ENCODE results near the gene DEK.
A peak's percentile ranks its signal among the peaks of the same experiment; 100 is the strongest.
"Not testable (repeated sequence)": the region's sequence is repeated elsewhere in the genome, so short reads cannot be mapped to it uniquely, and the experiment has no call there.

Gene DEK

DNA sequence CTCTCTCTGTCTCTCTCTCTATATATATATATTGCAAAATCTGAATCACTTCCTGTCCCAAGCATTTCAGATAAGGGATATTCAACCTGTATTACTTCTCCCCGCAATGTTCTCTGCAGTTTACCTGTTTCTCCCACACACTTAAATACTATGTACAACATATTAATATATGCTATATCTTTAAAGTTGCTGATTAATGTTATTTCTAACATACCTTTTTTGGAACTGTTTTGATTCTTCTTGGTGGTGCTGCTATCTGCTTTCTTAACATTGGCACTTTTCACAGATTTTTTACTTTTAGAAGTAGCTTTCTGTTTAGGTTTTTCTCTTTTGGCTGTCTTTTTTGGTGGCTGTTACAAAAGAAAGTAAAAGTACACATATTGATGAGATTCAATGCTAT is 27.2 kb downstream of the DEK start:
- DNase-seq, result no peak

GRCh38 chr6:18235524-18235923 is 28.8 kb downstream of the DEK start:
- DNase-seq, result no peak

- no peak for DNase-seq
Measured at GRCh38 chr6:18234564-18234963, 29.8 kb downstream of the DEK start.

- DNase-seq, result not testable (repeated sequence)
Measured at GRCh38 chr6:18233770-18234169, 30.6 kb downstream of the DEK start.

- not testable (repeated sequence) for DNase-seq
Measured at GRCh38 chr6:18231856-18232255, 32.5 kb downstream of the DEK start.

GRCh38 chr6:18228590-18228989 is 35.7 kb downstream of the DEK start:
- not testable (repeated sequence) for DNase-seq

- not testable (repeated sequence) for DNase-seq
Measured at GRCh38 chr6:18227166-18227565, 37.2 kb downstream of the DEK start.

DNA sequence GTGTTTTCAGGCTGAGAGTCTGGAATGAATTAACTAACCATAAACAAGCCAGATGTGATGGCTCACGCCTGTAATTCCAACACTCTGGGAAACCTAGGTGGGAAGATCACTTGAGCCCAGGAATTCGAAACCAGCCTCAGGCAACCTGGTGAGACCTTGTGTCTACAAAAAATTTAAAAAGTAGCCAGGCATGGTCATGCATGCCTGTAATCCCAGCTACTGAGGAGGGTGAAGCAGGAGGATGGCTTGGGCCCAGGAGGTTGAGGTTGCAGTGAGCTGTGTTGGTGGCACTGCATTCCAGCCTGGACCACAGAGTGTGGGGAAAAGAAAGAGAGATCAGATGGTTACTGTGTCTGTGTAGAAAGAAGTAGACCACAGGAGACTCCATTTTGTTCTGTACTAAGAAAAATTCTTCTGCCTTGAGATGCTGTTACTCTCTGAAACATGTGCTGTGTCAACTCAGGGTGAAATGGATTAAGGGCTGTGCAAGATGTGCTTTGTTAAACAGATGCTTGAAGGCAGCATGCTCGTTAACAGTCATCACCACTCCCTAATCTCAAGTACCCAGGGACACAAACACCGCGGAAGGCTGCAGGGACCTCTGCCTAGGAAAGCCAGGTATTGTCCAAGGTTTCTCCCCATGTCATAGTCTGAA is 37.8 kb downstream of the DEK start:
- DNase-seq, result peak; percentile 29 to 40

- no peak for DNase-seq
Measured at GRCh38 chr6:18221288-18221615, 43.1 kb downstream of the DEK start.

DNA sequence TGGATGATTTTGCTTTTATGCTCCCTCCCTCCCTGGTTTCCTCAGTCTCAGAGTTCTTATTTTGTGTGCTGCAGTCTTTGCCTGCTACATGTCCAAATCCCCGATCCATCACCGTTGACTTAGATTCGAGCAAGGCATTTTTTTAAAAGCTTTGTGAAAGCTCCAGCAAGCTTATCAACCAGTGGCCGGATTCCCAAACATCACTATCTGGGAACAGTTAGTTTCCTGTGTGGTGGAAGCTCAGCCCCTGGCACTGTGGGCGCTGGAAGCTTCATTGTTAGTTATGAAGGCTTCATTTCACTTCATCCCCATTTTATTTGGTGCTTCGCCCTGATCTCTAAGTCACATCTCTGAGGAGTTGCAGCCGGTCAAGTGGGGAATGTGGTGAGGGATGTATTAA is 44.7 kb downstream of the DEK start:
- no peak for DNase-seq

- no peak for DNase-seq
Measured at GRCh38 chr6:18218233-18218632, 46.1 kb downstream of the DEK start.

GRCh38 chr6:18216411-18216810 is 47.9 kb downstream of the DEK start:
- DNase-seq, result no peak

- DNase-seq, result no peak
Measured at GRCh38 chr6:18215436-18215835, 48.9 kb downstream of the DEK start.

DNA sequence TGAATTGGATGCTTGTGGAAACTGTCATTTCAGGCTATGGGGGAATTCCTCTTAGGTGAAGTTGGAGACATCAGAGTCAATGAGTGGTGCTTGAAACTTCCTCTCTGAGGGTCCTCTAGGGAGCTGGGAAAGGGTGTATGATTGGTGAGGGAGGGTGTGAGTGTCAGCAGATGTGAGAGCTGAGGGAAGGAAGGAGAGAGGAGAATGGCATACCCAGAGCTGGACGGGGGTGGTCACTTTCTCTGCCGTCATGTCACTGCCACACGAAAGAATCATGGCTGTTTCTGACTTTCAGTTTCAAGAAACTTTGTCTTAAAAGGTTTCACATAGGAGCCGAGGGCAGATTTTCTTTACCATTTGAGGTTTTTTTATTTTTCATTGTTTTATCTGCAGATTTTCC is 50.3 kb downstream of the DEK start:
- DNase-seq, result no peak

- no peak for DNase-seq
Measured at GRCh38 chr6:18213439-18213838, 50.9 kb downstream of the DEK start.

- no peak for DNase-seq
Measured at GRCh38 chr6:18212231-18212630, 52.1 kb downstream of the DEK start.

- DNase-seq, result no peak
Measured at GRCh38 chr6:18211338-18211737, 53.0 kb downstream of the DEK start.

GRCh38 chr6:18210707-18211106 is 53.6 kb downstream of the DEK start:
- DNase-seq, result no peak

GRCh38 chr6:18209539-18210197 is 54.7 kb downstream of the DEK start:
- no peak for DNase-seq

DNA sequence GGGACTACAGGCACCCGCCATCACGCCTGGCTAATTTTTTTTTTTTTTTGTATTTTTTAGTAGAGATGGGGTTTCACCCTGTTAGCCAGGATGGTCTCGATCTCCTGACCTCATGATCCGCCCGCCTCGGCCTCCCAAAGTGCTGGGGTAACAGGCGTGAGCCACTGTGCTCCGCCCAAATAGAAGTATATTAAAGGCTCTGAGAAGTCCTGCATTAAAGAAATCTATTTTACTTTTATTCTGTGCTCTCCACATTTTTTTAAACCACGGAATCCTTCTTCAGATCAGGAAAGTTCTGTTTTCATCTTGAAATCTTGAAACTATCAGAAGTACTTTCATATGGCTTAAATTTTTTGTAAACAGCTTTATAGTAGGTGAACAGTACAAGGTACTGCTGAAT is 55.6 kb downstream of the DEK start:
- not testable (repeated sequence) for DNase-seq

GRCh38 chr6:18207949-18208348 is 56.4 kb downstream of the DEK start:
- peak in 1 of 2 experiments; percentile 62 for DNase-seq

GRCh38 chr6:18207438-18207837 is 56.9 kb downstream of the DEK start:
- DNase-seq, result no peak

GRCh38 chr6:18206591-18206990 is 57.7 kb downstream of the DEK start:
- no peak for DNase-seq

GRCh38 chr6:18204691-18205090 is 59.6 kb downstream of the DEK start:
- no peak for DNase-seq

DNA sequence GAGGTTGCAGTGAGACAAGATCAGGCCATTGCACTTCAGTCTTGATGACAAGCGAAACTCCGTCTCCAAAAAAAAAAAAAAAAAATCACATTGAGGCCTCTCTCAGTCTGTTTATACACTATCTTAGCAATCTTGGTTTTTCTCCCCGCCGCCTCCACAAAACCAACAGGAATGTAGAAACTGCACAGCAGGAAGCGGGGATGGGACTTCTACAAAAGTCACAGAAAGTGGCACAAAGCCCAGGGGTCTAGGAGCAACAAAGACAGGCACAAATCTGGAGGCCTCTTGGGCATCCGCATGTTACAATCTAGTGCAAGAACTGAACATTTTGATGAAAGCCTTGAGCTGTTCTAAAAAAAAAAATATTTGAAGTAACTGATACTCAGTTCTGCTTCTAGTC is 60.5 kb downstream of the DEK start:
- DNase-seq, result no peak
